HEK293 (cell line): ENCODE data around the gene N4BP2L1.

Experiments
- CTCF ChIA-PET: fragments of 350-600 bp; formaldehyde crosslinking; extraction: SDS; loops from one replicate; lab custom pipeline; 2021; ENCODE audit warnings: antibody characterized with exemption; lab: Yijun Ruan, JAX
- POLR2A ChIA-PET: fragments of 300-600 bp; formaldehyde crosslinking; extraction: SDS; loops from one replicate; lab custom pipeline; 2020; ENCODE audit warnings: antibody characterized with exemption, inconsistent platforms; lab: Yijun Ruan, JAX
- H3K27ac ChIP-seq: fragments of 200-500 bp; sonication (Bioruptor generic); 2 replicates; pipeline ENCODE4 v1.5.1; 2014; ENCODE audit warnings: low read depth, low read length, control low read depth, inconsistent platforms; ENCODE audit errors: extremely low read depth
- H3K36me3 ChIP-seq, 2 experiments: fragments of 200-500 bp in 1 of 2; sonication (Bioruptor generic) in 1 of 2; 1 replicate in 1 of 2; 2 replicates in 1 of 2; pipeline ENCODE4 v1.5.1; 2014 to 2017; ENCODE audit warnings: inconsistent platforms in 2 of 2, low read length in 2 of 2; ENCODE audit not compliant: control insufficient read depth in 2 of 2, insufficient read depth in 1 of 2
- H3K4me1 ChIP-seq: fragments of 200-500 bp; sonication (Bioruptor generic); 2 replicates; pipeline ENCODE4 v1.5.1; 2014; ENCODE audit warnings: mild to moderate bottlenecking, low read length, inconsistent platforms; ENCODE audit not compliant: control insufficient read depth, insufficient read depth
- H3K4me3 ChIP-seq: 2 replicates; pipeline ENCODE4 v1.5.1; 2011; ENCODE audit warnings: low read depth, mild to moderate bottlenecking, control low read depth, low read length, moderate library complexity
- H3K9me3 ChIP-seq: fragments of 200-500 bp; sonication (Bioruptor generic); 2 replicates; pipeline ENCODE4 v1.5.1; 2014; ENCODE audit warnings: low read depth, low read length, inconsistent platforms; ENCODE audit not compliant: control insufficient read depth, insufficient read depth
- AEBP2 ChIP-seq: fragments of 450-650 bp; formaldehyde crosslinking; IDR thresholded peaks from 2 replicates; pipeline ENCODE4 v1.5.1; 2016; ENCODE audit warnings: missing biosample characterization, missing genetic modification characterization, borderline replicate concordance
- GLI2 ChIP-seq: fragments of 450-650 bp; formaldehyde crosslinking; IDR thresholded peaks from 2 replicates; pipeline ENCODE4; 2017; ENCODE audit warnings: missing biosample characterization, missing genetic modification characterization, low read depth, borderline replicate concordance
- HIC1 ChIP-seq: fragments of 450-650 bp; formaldehyde crosslinking; IDR thresholded peaks from 2 replicates; pipeline ENCODE4 v1.5.1; 2016; ENCODE audit warnings: missing biosample characterization, missing genetic modification characterization
- PRDM1 ChIP-seq: fragments of 450-650 bp; formaldehyde crosslinking; IDR thresholded peaks from 2 replicates; pipeline ENCODE4; 2016; ENCODE audit warnings: missing biosample characterization, missing genetic modification characterization
- RBAK ChIP-seq: fragments of 450-650 bp; formaldehyde crosslinking; IDR thresholded peaks from 2 replicates; pipeline ENCODE4 v1.5.1; 2016; ENCODE audit warnings: missing biosample characterization, missing genetic modification characterization
- REST ChIP-seq: fragments of 450-650 bp; formaldehyde crosslinking; IDR thresholded peaks from 2 replicates; pipeline ENCODE4 v1.5.1; 2016; ENCODE audit warnings: missing biosample characterization, missing genetic modification characterization
- SCRT1 ChIP-seq: fragments of 450-650 bp; formaldehyde crosslinking; IDR thresholded peaks from 2 replicates; pipeline ENCODE4 v1.5.1; 2016; ENCODE audit warnings: missing biosample characterization, missing genetic modification characterization, borderline replicate concordance
- ZBTB26 ChIP-seq: fragments of 450-650 bp; formaldehyde crosslinking; optimal IDR thresholded peaks from 2 replicates; pipeline ENCODE3; 2016; ENCODE audit warnings: missing biosample characterization, mild to moderate bottlenecking, missing genetic modification characterization
- ZNF121 ChIP-seq: fragments of 450-650 bp; formaldehyde crosslinking; IDR thresholded peaks from 2 replicates; pipeline ENCODE4 v1.5.1; 2016; ENCODE audit warnings: missing biosample characterization, missing genetic modification characterization
- ZNF184 ChIP-seq: fragments of 450-650 bp; IDR thresholded peaks from 2 replicates; pipeline ENCODE4 v1.5.1; 2018; ENCODE audit warnings: missing biosample characterization, mild to moderate bottlenecking, missing genetic modification characterization
- ZNF398 ChIP-seq: fragments of 450-650 bp; formaldehyde crosslinking; IDR thresholded peaks from 2 replicates; pipeline ENCODE4 v1.5.1; 2017; ENCODE audit warnings: missing biosample characterization, missing genetic modification characterization
- ZNF404 ChIP-seq: fragments of 450-650 bp; formaldehyde crosslinking; IDR thresholded peaks from 2 replicates; pipeline ENCODE4 v1.5.1; 2017; ENCODE audit warnings: missing biosample characterization, missing genetic modification characterization
- ZNF571 ChIP-seq: fragments of 450-650 bp; formaldehyde crosslinking; IDR thresholded peaks from 2 replicates; pipeline ENCODE4 v1.5.0; 2017; ENCODE audit warnings: missing biosample characterization, missing genetic modification characterization
- ZNF654 ChIP-seq: fragments of 450-650 bp; formaldehyde crosslinking; IDR thresholded peaks from 2 replicates; pipeline ENCODE4 v1.5.1; 2016; ENCODE audit warnings: low read depth, missing biosample characterization, missing genetic modification characterization
- TF ChIP-seq, protein P1 (sequence below): fragments of 450-650 bp; formaldehyde crosslinking; IDR thresholded peaks from 2 replicates; pipeline ENCODE4 v1.5.1; 2016; ENCODE audit warnings: missing biosample characterization, missing genetic modification characterization
- TF ChIP-seq, protein P2 (sequence below): fragments of 450-650 bp; formaldehyde crosslinking; IDR thresholded peaks from 2 replicates; pipeline ENCODE4 v1.5.1; 2016; ENCODE audit warnings: missing biosample characterization, missing genetic modification characterization
- TF ChIP-seq, protein P3 (sequence below): IDR thresholded peaks from 2 replicates; pipeline ENCODE4 v1.6.1; 2011; ENCODE audit warnings: mild to moderate bottlenecking, low read depth, low read length, borderline replicate concordance
- TF ChIP-seq, protein P4 (sequence below): fragments of 450-650 bp; formaldehyde crosslinking; IDR thresholded peaks from 2 replicates; pipeline ENCODE4 v1.5.1; 2016; ENCODE audit warnings: missing biosample characterization, missing genetic modification characterization

The N4BP2L1 gene

GRCh38 chr13:32390484-32390883 lies 37.4 kb downstream of the N4BP2L1 start (continued):
- TF ChIP-seq, protein P1, sequence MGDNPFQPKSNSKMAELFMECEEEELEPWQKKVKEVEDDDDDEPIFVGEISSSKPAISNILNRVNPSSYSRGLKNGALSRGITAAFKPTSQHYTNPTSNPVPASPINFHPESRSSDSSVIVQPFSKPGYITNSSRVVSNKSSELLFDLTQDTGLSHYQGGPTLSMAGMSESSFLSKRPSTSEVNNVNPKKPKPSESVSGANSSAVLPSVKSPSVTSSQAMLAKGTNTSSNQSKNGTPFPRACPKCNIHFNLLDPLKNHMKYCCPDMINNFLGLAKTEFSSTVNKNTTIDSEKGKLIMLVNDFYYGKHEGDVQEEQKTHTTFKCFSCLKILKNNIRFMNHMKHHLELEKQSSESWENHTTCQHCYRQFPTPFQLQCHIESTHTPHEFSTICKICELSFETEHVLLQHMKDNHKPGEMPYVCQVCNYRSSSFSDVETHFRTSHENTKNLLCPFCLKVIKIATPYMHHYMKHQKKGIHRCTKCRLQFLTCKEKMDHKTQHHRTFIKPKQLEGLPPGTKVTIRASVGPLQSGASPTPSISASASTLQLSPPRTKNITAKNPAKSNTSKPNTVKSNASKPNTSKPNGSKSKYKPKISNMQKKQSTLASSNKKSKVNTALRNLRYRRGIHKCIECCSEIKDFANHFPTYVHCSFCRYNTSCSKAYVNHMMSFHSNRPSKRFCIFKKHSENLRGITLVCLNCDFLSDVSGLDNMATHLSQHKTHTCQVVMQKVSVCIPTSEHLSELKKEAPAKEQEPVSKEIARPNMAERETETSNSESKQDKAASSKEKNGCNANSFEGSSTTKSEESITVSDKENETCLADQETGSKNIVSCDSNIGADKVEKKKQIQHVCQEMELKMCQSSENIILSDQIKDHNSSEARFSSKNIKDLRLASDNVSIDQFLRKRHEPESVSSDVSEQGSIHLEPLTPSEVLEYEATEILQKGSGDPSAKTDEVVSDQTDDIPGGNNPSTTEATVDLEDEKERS: no peak
- no peak for TF ChIP-seq PRDM1 (tag by site-specific recombination)
- no peak for TF ChIP-seq SCRT1 (tag by site-specific recombination)
- TF ChIP-seq ZNF571: no peak
- TF ChIP-seq, protein P2, sequence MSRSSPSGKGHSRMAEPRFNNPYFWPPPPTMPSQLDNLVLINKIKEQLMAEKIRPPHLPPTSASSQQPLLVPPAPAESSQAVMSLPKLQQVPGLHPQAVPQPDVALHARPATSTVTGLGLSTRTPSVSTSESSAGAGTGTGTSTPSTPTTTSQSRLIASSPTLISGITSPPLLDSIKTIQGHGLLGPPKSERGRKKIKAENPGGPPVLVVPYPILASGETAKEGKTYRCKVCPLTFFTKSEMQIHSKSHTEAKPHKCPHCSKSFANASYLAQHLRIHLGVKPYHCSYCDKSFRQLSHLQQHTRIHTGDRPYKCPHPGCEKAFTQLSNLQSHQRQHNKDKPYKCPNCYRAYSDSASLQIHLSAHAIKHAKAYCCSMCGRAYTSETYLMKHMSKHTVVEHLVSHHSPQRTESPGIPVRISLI (tag by site-specific recombination): no peak
- no peak for TF ChIP-seq ZNF121 (tag by site-specific recombination)
- no peak for TF ChIP-seq ZBTB26 (tag by site-specific recombination)
- TF ChIP-seq ZNF404: no peak
- no peak for TF ChIP-seq ZNF184
- TF ChIP-seq AEBP2 (tag by site-specific recombination): no peak
- TF ChIP-seq ZNF654: no peak

DNA sequence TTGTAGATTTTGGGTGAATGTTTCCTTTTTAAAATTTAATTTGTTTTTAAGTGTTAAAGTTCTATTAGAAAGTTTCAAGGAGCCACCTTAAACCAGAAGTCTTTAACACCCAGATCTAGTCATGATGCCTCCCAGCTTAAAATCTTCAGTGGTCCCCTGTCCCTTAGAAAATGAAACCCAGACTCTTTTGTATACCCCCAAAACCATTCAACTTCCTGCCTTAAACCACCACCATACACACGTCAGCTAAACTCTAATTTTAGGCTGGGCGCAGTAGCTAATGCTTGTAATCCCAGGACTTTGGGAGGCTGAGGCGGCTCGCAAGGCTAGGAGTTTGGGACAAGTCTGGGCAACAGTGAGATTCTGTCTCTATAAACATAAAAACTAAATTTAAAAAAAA lies 37.9 kb downstream of the N4BP2L1 start:
- H3K27ac ChIP-seq: no peak overlapping the region
- no peaks in the 10 kb centered on the region for H3K4me1 ChIP-seq
- H3K36me3 ChIP-seq: peaks cover 0 to 14% of the 10 kb centered on the region in 2 experiments; a peak in 1 of 3 replicates
- POLR2A ChIA-PET: no interaction called here
- CTCF ChIA-PET: interaction anchor here (0.6 to 1.0 kb wide), 2 partner anchors 25 to 1216 kb away, joined by 3 to 5 read pairs; no protein-coding TSS in a partner anchor
- H3K4me3 ChIP-seq: no peak overlapping the region
- no peaks in the 10 kb centered on the region for H3K9me3 ChIP-seq
- TF ChIP-seq RBAK (tag by site-specific recombination): no peak
- no peak for TF ChIP-seq HIC1
- TF ChIP-seq ZNF398 (tag by site-specific recombination): no peak
- TF ChIP-seq REST: no peak
- TF ChIP-seq, protein P3, sequence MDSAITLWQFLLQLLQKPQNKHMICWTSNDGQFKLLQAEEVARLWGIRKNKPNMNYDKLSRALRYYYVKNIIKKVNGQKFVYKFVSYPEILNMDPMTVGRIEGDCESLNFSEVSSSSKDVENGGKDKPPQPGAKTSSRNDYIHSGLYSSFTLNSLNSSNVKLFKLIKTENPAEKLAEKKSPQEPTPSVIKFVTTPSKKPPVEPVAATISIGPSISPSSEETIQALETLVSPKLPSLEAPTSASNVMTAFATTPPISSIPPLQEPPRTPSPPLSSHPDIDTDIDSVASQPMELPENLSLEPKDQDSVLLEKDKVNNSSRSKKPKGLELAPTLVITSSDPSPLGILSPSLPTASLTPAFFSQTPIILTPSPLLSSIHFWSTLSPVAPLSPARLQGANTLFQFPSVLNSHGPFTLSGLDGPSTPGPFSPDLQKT: no peak
- TF ChIP-seq, protein P4, sequence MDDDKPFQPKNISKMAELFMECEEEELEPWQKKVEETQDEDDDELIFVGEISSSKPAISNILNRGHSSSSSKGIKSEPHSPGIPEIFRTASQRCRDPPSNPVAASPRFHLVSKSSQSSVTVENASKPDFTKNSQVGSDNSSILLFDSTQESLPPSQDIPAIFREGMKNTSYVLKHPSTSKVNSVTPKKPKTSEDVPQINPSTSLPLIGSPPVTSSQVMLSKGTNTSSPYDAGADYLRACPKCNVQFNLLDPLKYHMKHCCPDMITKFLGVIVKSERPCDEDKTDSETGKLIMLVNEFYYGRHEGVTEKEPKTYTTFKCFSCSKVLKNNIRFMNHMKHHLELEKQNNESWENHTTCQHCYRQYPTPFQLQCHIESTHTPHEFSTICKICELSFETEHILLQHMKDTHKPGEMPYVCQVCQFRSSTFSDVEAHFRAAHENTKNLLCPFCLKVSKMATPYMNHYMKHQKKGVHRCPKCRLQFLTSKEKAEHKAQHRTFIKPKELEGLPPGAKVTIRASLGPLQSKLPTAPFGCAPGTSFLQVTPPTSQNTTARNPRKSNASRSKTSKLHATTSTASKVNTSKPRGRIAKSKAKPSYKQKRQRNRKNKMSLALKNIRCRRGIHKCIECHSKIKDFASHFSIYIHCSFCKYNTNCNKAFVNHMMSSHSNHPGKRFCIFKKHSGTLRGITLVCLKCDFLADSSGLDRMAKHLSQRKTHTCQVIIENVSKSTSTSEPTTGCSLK (tag by site-specific recombination): no peak
- TF ChIP-seq GLI2 (tag by site-specific recombination): no peak
